Measurements from ENCODE around the gene FYN. TPM values are rescaled to one million over a fixed set of nuclear protein-coding genes. Genes with fewer than 3 reads are reported as not detected.

Gene FYN
- total and polyA plus RNA-seq, 10 of the 15 experiments (the other 5 are each of a cell fraction or from before 2014, with no cell fraction given) = 51.4 to 247 (median 138) TPM

DNA sequence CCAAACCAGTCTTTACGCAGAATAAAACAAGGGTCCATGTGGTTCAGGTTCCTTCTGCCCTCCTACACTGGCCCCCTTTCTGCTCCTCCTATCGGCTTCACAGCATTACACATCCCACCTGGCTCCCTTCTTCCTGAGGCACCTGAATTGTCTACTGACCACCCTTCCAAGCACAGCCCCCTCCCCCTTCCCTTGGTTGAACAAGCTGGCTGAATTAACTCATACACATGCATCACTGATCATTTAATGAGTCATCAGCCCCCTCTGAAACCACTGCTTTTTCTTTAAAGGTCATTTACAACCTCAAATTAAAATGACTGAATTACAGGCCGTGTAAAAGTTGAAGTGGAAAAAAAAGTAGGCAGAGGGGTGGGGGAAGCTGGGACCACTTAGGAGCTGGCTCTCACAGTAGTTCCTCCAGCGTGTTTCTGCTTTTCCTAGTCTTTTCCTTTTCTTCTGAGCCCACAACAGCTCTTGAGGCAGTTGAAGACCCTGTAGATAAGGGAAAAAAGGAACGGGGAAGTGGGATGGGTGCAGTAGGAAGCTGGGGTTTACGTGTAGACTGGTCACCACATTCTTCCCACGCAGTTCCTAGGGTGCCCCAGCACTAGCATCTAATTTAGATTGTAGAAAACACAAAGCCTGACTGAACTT, 67.6 kb downstream of the FYN start (continued):
- TF ChIP-seq HDAC6 (IDR thresholded peaks at IDR 0.05; ENCODE audit: unreplicated experiment) (no peak), RELA (IDR thresholded peaks at IDR 0.05; ENCODE audit: borderline replicate concordance, partially characterized antibody) (no peak), RAD21 (IDR thresholded peaks at IDR 0.05; ENCODE audit: insufficient read depth, low read depth, low read length) (peak; percentile 21; the same call in 1 of the 2 replicates), TCF7 (IDR thresholded peaks at IDR 0.05; ENCODE audit: borderline replicate concordance) (no peak), CBX3 (IDR thresholded peaks at IDR 0.05; ENCODE audit: borderline replicate concordance, low read depth) (no peak), ZNF384 (IDR thresholded peaks at IDR 0.05; ENCODE audit: borderline replicate concordance, low read depth, low read length) (peak; percentile 83), TCF12 (IDR thresholded peaks at IDR 0.05; ENCODE audit: low read depth, low read length) (peak; percentile 85), ZBED1 (IDR thresholded peaks at IDR 0.05; ENCODE audit: borderline replicate concordance) (peak; percentile 81; the same call in 1 of the 2 replicates), KLF5 (IDR thresholded peaks at IDR 0.05; ENCODE audit: partially characterized antibody) (no peak), STAT1 (conservative IDR thresholded peaks at IDR 0.05) (no peak), HCFC1 (IDR thresholded peaks at IDR 0.05; ENCODE audit: low read length) (no peak), CTCF (IDR thresholded peaks at IDR 0.05 in 2 of 3, conservative IDR thresholded peaks at IDR 0.05 in 1 of 3; ENCODE audit: control insufficient read depth in 2 of 3, extremely low read depth in 1 of 3, insufficient read depth in 1 of 3, low read depth in 3 of 3, low read length in 3 of 3) (no peak), MTA3 (IDR thresholded peaks at IDR 0.05; ENCODE audit: borderline replicate concordance, low read length) (peak; percentile 92), POLR2AphosphoS5 (IDR thresholded peaks at IDR 0.05; ENCODE audit: low read length) (0 out of 2 replicates have a peak, but pooled peaks have one; percentile 2)
- TF ChIP-seq, protein P1, sequence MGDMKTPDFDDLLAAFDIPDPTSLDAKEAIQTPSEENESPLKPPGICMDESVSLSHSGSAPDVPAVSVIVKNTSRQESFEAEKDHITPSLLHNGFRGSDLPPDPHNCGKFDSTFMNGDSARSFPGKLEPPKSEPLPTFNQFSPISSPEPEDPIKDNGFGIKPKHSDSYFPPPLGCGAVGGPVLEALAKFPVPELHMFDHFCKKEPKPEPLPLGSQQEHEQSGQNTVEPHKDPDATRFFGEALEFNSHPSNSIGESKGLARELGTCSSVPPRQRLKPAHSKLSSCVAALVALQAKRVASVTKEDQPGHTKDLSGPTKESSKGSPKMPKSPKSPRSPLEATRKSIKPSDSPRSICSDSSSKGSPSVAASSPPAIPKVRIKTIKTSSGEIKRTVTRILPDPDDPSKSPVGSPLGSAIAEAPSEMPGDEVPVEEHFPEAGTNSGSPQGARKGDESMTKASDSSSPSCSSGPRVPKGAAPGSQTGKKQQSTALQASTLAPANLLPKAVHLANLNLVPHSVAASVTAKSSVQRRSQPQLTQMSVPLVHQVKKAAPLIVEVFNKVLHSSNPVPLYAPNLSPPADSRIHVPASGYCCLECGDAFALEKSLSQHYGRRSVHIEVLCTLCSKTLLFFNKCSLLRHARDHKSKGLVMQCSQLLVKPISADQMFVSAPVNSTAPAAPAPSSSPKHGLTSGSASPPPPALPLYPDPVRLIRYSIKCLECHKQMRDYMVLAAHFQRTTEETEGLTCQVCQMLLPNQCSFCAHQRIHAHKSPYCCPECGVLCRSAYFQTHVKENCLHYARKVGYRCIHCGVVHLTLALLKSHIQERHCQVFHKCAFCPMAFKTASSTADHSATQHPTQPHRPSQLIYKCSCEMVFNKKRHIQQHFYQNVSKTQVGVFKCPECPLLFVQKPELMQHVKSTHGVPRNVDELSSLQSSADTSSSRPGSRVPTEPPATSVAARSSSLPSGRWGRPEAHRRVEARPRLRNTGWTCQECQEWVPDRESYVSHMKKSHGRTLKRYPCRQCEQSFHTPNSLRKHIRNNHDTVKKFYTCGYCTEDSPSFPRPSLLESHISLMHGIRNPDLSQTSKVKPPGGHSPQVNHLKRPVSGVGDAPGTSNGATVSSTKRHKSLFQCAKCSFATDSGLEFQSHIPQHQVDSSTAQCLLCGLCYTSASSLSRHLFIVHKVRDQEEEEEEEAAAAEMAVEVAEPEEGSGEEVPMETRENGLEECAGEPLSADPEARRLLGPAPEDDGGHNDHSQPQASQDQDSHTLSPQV (IDR thresholded peaks at IDR 0.05) = 0 out of 2 replicates have a peak, but pooled peaks have one; percentile 27
- TF ChIP-seq, protein P2, sequence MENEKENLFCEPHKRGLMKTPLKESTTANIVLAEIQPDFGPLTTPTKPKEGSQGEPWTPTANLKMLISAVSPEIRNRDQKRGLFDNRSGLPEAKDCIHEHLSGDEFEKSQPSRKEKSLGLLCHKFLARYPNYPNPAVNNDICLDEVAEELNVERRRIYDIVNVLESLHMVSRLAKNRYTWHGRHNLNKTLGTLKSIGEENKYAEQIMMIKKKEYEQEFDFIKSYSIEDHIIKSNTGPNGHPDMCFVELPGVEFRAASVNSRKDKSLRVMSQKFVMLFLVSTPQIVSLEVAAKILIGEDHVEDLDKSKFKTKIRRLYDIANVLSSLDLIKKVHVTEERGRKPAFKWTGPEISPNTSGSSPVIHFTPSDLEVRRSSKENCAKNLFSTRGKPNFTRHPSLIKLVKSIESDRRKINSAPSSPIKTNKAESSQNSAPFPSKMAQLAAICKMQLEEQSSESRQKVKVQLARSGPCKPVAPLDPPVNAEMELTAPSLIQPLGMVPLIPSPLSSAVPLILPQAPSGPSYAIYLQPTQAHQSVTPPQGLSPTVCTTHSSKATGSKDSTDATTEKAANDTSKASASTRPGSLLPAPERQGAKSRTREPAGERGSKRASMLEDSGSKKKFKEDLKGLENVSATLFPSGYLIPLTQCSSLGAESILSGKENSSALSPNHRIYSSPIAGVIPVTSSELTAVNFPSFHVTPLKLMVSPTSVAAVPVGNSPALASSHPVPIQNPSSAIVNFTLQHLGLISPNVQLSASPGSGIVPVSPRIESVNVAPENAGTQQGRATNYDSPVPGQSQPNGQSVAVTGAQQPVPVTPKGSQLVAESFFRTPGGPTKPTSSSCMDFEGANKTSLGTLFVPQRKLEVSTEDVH (IDR thresholded peaks at IDR 0.05; ENCODE audit: low read depth, partially characterized antibody) = no peak
- TF ChIP-seq, protein P3, sequence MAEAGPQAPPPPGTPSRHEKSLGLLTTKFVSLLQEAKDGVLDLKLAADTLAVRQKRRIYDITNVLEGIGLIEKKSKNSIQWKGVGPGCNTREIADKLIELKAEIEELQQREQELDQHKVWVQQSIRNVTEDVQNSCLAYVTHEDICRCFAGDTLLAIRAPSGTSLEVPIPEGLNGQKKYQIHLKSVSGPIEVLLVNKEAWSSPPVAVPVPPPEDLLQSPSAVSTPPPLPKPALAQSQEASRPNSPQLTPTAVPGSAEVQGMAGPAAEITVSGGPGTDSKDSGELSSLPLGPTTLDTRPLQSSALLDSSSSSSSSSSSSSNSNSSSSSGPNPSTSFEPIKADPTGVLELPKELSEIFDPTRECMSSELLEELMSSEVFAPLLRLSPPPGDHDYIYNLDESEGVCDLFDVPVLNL (IDR thresholded peaks at IDR 0.05; ENCODE audit: low read depth, low read length) = no peak
